Measurements from ENCODE around the gene STX8. TPM values are rescaled to one million over a fixed set of nuclear protein-coding genes. Genes with fewer than 3 reads are reported as not detected.

STX8 gene
- total RNA-seq, 2 experiments from 2014 or later = 60.6 to 68.0 TPM

DNA sequence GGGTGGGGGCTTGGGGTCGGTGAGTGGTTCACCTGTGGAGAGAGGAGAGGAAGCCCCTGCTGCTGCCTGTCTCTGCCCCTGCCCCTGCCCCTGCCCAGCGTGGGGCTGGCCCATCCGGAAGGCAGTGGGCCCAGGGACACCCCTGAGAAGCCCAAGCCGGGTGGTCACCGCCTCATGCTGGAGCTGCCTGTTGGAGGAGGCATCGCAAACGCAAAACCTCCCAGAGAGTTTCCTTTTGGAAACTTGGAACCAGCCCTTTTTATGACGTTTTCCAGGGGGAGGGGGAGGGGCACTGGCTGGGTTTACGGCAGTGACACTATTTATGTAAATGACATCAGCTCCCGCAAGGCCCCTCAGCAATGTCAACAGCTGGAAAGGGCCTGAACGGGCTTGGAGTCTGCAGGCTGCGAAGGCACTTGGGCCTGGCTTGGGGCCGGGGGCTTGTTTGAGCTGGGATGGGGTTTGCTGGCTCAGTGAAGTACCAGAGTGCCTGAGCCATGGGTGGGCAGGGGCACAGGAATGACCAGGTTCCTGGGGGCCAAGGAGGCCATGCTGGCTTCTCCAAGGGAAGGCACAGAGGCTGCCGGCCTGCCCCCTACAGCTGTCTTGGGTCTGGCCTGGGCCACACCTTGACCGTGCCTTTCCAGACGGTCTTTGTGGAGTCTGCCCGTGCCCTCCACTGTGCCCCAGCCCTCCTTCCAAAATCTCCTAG is 334.8 kb downstream of the STX8 start:
- H3K27me3 Mint-ChIP-seq (ENCODE audit: low read depth) = no peaks in the 10 kb centered on the region
- H3K27ac Mint-ChIP-seq = no peak overlapping the region

DNA sequence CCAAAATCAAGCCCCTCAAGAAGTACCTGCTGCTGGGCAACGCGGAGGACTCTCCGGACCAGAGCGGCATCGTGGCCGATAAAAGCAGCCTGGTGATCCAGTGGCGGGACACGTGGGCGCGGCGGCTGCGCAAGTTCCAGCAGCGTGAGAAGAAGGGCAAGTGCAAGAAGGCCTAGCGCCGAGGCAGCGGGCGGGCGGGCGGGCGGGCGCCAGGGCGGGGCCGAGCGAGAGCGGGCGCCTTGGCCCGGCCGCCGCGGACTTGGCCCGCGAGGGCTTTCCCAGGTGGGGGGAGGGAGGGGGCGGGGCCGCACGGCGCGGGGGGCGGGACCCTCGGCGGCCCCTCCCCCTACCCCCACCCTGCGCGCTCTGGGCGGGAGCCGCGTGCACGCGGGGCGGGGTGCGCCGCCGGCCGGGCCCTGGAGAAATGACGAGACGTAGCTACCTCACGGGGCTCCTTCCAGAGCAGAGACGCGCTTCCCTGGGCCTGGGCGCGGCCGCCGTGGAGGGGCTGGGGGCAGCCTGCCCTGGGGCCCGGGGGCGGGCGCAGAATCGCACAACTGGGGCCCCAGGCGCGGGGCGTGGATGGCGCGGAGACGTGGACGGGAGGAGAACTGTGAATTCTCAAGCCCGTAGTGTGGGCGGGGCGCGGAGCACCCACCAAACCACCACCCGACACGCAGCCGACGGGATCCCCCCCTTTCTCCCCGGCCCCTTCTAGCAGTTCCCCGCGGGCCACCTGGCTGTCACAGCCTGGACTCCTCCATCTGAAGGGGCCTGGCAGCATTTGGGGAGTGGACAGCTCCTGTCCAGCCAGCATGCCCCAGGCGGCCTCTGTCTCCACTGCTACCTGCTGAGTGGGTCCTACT is 335.6 kb downstream of the STX8 start:
- CTCF ChIA-PET = no interaction called here
- H3K9me3 Mint-ChIP-seq = no peaks in the 10 kb centered on the region
- peak; percentile 67 for DNase-seq
- H3K36me3 Mint-ChIP-seq (ENCODE audit: low read depth) = no peaks in the 10 kb centered on the region
- H3K27me3 Mint-ChIP-seq (ENCODE audit: low read depth) = no peaks in the 10 kb centered on the region
- H3K27ac Mint-ChIP-seq = no peak overlapping the region
- peaks cover 10% of the 10 kb centered on the region for H3K4me1 Mint-ChIP-seq (ENCODE audit: low read depth)
- peak overlapping the region; percentile 74 for H3K4me3 Mint-ChIP-seq
- intact Hi-C loops (cut with micrococcal nuclease) = loop anchor here (1.0 kb wide), 2 partner anchors 33 to 49 kb away; no protein-coding TSS in a partner anchor

More for the DNA sequence above, 334.8 kb downstream of the STX8 start:
- no peak for DNase-seq
- no peaks in the 10 kb centered on the region for H3K9me3 Mint-ChIP-seq
- peak overlapping the region; percentile 49 for H3K4me3 Mint-ChIP-seq
- no peaks in the 10 kb centered on the region for H3K36me3 Mint-ChIP-seq (ENCODE audit: low read depth)
- CTCF ChIA-PET = no interaction called here
- intact Hi-C loops (cut with micrococcal nuclease) = loop anchor here (1.0 kb wide), 2 partner anchors 32 to 48 kb away; no protein-coding TSS in a partner anchor
- H3K4me1 Mint-ChIP-seq (ENCODE audit: low read depth) = peaks cover 10% of the 10 kb centered on the region

- no peaks in the 10 kb centered on the region for H3K36me3 Mint-ChIP-seq (ENCODE audit: low read depth)
- CTCF ChIA-PET = no interaction called here
Measured at GRCh38 chr17:9239246-9239792, 336.3 kb downstream of the STX8 start.

GRCh38 chr17:9238340-9239245 is 337.0 kb downstream of the STX8 start:
- Mint-ChIP-seq H3K4me3 (peak overlapping the region; percentile 74), H3K27me3 (ENCODE audit: low read depth) (no peaks in the 10 kb centered on the region), H3K4me1 (ENCODE audit: low read depth) (peaks cover 10% of the 10 kb centered on the region), H3K9me3 (no peaks in the 10 kb centered on the region), H3K36me3 (ENCODE audit: low read depth) (no peaks in the 10 kb centered on the region), H3K27ac (no peak overlapping the region)
- intact Hi-C loops (cut with micrococcal nuclease) = no loop called here
- DNase-seq = no peak
- CTCF ChIA-PET = no interaction called here

More at GRCh38 chr17:9239246-9239792, 336.3 kb downstream of the STX8 start:
- intact Hi-C loops (cut with micrococcal nuclease) = no loop called here
- H3K9me3 Mint-ChIP-seq = no peaks in the 10 kb centered on the region
- peak; percentile 37 for DNase-seq
- no peak overlapping the region for H3K27ac Mint-ChIP-seq
- H3K4me3 Mint-ChIP-seq = peak overlapping the region; percentile 74
- no peaks in the 10 kb centered on the region for H3K27me3 Mint-ChIP-seq (ENCODE audit: low read depth)
- H3K4me1 Mint-ChIP-seq (ENCODE audit: low read depth) = peaks cover 10% of the 10 kb centered on the region

DNA sequence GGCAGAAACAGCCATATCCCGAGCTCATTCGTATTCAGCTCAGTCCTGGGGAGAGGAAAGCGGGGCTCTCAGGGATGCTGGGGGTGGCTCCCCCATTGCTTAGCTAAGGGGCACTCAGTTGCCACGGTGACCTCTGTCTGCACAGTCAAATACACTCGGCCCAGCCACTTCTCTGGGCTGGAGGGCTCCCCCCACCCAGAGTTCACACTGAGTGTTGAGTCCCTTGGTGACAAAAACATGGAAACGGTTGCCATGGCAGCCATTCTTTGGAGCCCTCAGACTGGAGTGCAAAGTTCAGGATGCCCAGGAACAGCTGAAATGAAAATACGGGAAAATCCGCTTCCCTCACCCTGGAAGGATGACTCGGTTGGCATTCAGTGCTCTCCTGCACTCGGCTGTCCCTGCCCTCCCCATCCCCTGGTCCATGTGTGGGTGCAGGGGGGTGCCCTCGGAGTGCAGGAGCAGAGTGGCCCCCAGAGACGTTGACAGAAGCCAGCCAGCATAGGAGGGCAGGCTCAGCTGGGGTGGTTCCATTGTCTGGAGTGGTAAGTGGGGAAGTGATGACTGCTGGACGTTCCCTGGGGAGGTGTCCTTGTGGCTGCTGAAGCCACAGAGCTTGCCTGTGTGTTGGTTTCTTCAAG is 337.8 kb downstream of the STX8 start:
- H3K4me3 Mint-ChIP-seq = no peak overlapping the region
- peaks cover 10% of the 10 kb centered on the region for H3K4me1 Mint-ChIP-seq (ENCODE audit: low read depth)
- intact Hi-C loops (cut with micrococcal nuclease) = no loop called here
- CTCF ChIA-PET = interaction anchor here (0.5 kb wide), 1 partner anchor 55 kb away, joined by 3 read pairs; no protein-coding TSS in a partner anchor
- H3K36me3 Mint-ChIP-seq (ENCODE audit: low read depth) = no peaks in the 10 kb centered on the region
- H3K27ac Mint-ChIP-seq = no peak overlapping the region
- DNase-seq = no peak
- no peaks in the 10 kb centered on the region for H3K27me3 Mint-ChIP-seq (ENCODE audit: low read depth)
- no peaks in the 10 kb centered on the region for H3K9me3 Mint-ChIP-seq

GRCh38 chr17:9237053-9237410 is 338.6 kb downstream of the STX8 start:
- Mint-ChIP-seq H3K27me3 (ENCODE audit: low read depth) (no peaks in the 10 kb centered on the region), H3K4me1 (ENCODE audit: low read depth) (peaks cover 10% of the 10 kb centered on the region), H3K27ac (no peak overlapping the region), H3K4me3 (no peak overlapping the region), H3K36me3 (ENCODE audit: low read depth) (no peaks in the 10 kb centered on the region), H3K9me3 (no peaks in the 10 kb centered on the region)
- DNase-seq = no peak
- intact Hi-C loops (cut with micrococcal nuclease) = no loop called here
- CTCF ChIA-PET = no interaction called here

- intact Hi-C loops (cut with micrococcal nuclease) = no loop called here
- no peak for DNase-seq
- H3K9me3 Mint-ChIP-seq = no peaks in the 10 kb centered on the region
- CTCF ChIA-PET = interaction anchor here (0.6 kb wide), 1 partner anchor 99 kb away, joined by 3 read pairs; no protein-coding TSS in a partner anchor
- peaks cover 10% of the 10 kb centered on the region for H3K4me1 Mint-ChIP-seq (ENCODE audit: low read depth)
- no peak overlapping the region for H3K27ac Mint-ChIP-seq
- no peak overlapping the region for H3K4me3 Mint-ChIP-seq
- H3K36me3 Mint-ChIP-seq (ENCODE audit: low read depth) = no peaks in the 10 kb centered on the region
- no peaks in the 10 kb centered on the region for H3K27me3 Mint-ChIP-seq (ENCODE audit: low read depth)
Measured at GRCh38 chr17:9236286-9237052, 339.2 kb downstream of the STX8 start.

DNA sequence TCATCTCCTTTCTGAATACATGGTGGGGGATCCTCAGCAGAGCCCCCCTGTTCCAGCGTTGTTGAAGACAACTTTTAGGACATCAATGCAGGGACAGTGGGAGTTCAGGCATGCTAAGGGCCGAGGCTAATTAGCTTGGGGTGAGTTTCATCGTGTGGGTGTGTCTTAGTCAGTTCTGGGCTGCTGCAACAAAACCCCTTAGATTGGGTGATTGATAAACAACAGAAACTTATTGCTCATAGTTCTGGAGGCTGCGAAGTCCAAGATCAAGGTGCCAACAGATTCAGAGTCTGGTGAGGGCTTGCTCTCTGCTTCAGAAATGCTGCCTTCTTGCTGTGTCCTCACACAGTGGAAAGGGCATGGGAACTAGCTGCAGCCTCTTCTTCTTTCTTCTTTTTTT is 340.3 kb downstream of the STX8 start:
- Mint-ChIP-seq H3K4me1 (ENCODE audit: low read depth) (peaks cover 10% of the 10 kb centered on the region), H3K36me3 (ENCODE audit: low read depth) (no peaks in the 10 kb centered on the region), H3K27ac (no peak overlapping the region), H3K9me3 (no peaks in the 10 kb centered on the region), H3K4me3 (no peak overlapping the region), H3K27me3 (ENCODE audit: low read depth) (no peaks in the 10 kb centered on the region)
- DNase-seq = no peak
- intact Hi-C loops (cut with micrococcal nuclease) = no loop called here
- CTCF ChIA-PET = no interaction called here

DNA sequence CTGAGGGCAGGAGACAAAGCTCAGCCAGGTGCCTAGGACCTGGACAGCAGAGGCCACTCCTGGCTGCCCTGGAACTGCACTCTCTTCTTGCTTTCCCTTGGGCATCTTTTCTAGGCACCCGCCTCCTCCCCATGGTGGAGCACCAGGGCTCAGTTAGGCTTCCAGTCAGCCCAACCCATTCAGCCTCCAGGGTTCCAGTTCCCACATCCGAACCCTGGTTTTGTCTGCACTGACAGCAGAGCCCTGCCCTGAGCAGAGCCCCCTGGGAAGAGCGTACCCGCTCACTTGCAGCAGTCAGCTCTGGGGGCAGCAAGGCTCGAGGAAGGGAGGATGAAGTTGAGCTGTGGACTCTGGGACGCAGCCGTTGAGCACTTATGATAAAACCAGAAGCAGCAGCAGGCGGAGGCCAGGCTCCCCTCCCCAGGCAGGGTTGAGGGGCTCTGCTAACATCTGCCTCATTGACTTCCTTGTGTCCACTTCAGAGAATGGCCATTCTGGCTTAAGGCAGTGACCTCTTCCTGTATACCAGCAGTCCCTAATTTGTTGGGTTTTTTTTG is 341.2 kb downstream of the STX8 start:
- CTCF ChIA-PET = no interaction called here
- H3K36me3 Mint-ChIP-seq (ENCODE audit: low read depth) = no peaks in the 10 kb centered on the region
- intact Hi-C loops (cut with micrococcal nuclease) = no loop called here
- no peaks in the 10 kb centered on the region for H3K9me3 Mint-ChIP-seq
- DNase-seq = no peak
- peaks cover 8% of the 10 kb centered on the region for H3K4me1 Mint-ChIP-seq (ENCODE audit: low read depth)
- H3K27me3 Mint-ChIP-seq (ENCODE audit: low read depth) = no peaks in the 10 kb centered on the region
- no peak overlapping the region for H3K27ac Mint-ChIP-seq
- H3K4me3 Mint-ChIP-seq = no peak overlapping the region

- peaks cover 2% of the 10 kb centered on the region for H3K4me1 Mint-ChIP-seq (ENCODE audit: low read depth)
- H3K27ac Mint-ChIP-seq = no peak overlapping the region
- intact Hi-C loops (cut with micrococcal nuclease) = no loop called here
- no peaks in the 10 kb centered on the region for H3K27me3 Mint-ChIP-seq (ENCODE audit: low read depth)
- no peak overlapping the region for H3K4me3 Mint-ChIP-seq
- CTCF ChIA-PET = no interaction called here
- no peak for DNase-seq
- no peaks in the 10 kb centered on the region for H3K36me3 Mint-ChIP-seq (ENCODE audit: low read depth)
- H3K9me3 Mint-ChIP-seq = no peaks in the 10 kb centered on the region
Measured at GRCh38 chr17:9233761-9234160, 341.9 kb downstream of the STX8 start.

DNA sequence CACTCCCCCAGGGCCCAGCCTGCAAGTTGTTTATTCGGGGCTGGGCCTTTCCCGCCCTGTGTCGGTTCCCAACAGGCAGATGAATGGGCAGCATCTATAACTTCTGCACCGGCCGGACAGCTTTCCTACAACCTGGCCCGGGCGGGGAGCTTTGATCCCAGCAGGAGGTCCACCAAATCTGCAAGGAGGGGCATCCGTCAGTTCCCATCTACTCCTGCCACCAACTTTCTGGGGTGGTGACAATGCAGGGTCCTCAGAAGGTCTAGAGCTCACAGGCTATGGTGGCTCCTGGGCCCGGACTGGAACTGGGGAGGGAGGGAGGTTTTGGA is 342.4 kb downstream of the STX8 start:
- intact Hi-C loops (cut with micrococcal nuclease) = no loop called here
- CTCF ChIA-PET = no interaction called here

More for the DNA sequence above, 342.4 kb downstream of the STX8 start:
- no peaks in the 10 kb centered on the region for H3K4me1 Mint-ChIP-seq (ENCODE audit: low read depth)
- H3K27ac Mint-ChIP-seq = no peak overlapping the region
- DNase-seq = no peak
- H3K27me3 Mint-ChIP-seq (ENCODE audit: low read depth) = no peaks in the 10 kb centered on the region
- H3K9me3 Mint-ChIP-seq = no peaks in the 10 kb centered on the region
- H3K36me3 Mint-ChIP-seq (ENCODE audit: low read depth) = no peaks in the 10 kb centered on the region
- no peak overlapping the region for H3K4me3 Mint-ChIP-seq
